GM21360 (cell line): Measurements from ENCODE around the gene PP2D1.
"Not testable (repeated sequence)": the region's sequence is repeated elsewhere in the genome, so short reads cannot be mapped to it uniquely, and the experiment has no call there.

ENCODE experiments used
- ATAC-seq: cut with Tn5 transposase; IDR thresholded peaks from one replicate; pipeline ENCODE4 v1.9.1; 2021; ENCODE audit warnings: mild to moderate bottlenecking, moderate library complexity; ENCODE audit not compliant: unreplicated experiment

The PP2D1 gene, protein sequence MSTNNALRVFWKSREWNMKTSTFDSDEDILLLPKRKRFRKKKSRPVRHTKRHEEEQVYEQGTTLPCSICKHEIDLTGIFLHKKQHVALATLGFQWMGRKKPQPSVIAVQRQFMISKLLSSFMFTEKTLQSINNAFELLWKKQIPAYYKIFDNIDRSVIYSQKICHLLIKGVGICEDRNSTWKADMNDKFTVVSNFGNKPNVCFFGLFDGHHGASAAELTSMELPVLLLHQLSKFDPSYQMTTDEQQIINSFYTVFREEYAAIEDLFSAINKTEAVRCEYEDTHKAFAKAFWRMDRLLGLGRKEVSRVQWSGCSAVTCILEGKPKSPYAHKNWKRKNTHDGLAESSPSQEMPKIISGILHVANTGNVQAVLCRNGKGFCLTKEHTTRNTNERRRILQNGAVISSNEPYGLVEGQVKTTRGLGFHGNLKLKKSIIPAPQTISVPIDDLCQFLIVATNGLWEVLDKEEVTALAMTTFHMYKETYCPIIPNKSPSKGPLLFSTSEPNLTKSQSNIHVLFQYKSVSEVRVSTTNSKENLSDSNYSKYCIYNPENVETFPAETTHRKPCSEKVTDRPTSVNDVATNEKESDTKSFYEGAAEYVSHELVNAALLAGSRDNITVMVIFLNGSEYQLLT

GRCh38 chr3:20012164-20012563 is at the start of gene PP2D1:
Gene PP2D1, minus strand, starts transcription at chr3:20012264. Its CDS starts 192 bp downstream, at chr3:20012072.
- ATAC-seq: no peak

GRCh38 chr3:20060974-20061685 is 49.1 kb upstream of the PP2D1 start:
- ATAC-seq: peak; percentile 37

- no peak for ATAC-seq
Measured at GRCh38 chr3:20059929-20060328, 47.9 kb upstream of the PP2D1 start.

GRCh38 chr3:20057612-20058180 is 45.6 kb upstream of the PP2D1 start:
- ATAC-seq: no peak

GRCh38 chr3:20056725-20057611 is 44.9 kb upstream of the PP2D1 start:
- ATAC-seq: peak; percentile 54

DNA sequence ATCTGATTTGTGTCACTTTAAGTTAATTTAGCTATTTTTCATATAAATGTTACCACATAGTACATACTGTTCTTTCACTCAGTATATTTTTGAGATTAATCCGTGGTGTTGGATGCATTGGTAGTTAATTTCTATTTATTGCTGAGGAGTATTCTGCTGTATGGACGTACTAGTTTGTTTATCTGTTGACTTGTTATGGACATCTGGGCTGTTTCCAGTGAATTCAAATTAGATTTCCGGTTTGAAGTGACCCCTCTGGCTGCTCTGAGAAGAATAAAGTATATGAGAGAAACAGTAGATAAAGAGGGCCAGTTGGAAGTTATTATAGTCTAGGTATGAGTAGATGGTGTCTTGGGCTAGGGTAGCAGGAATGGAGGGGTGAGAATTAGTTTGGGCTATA is 43.8 kb upstream of the PP2D1 start:
- ATAC-seq: no peak

DNA sequence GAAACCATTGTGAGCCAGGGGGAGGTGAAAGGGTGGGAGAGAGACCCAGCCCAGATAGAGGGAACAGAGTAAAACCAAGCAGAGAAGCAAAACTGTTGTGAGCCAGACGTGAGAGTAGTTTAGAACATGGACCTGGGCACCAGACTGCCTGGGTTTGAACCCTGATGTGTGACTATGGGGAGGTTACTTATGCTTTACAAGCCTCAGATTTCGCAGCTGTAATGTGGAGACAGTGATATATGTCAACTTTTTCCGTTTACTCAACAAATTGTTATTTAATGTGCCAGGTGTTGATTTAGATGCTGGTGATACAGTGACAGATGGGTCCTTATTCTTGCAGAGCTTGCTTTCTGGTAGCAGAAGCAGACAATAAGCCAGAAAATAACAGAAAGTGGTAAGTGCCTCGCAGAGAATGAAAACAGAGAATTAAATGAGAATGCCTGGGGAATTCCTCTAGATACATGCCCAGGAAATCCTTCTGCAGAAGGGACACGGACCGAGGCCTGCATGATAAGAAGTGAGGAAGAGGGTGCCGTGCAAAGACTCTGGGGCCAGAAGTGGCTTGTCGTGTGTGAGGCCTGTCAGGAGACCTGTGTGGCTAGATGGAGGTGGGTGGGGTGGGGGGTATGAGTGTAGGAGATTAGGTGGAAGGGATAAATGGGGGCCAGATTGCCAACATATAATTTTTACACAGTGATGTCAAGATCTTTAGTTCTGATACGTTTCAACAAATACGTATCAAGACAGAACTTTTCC is 43.1 kb upstream of the PP2D1 start:
- peak; percentile 29 for ATAC-seq

GRCh38 chr3:20054549-20054987 is 42.5 kb upstream of the PP2D1 start:
- ATAC-seq: peak; percentile 60

- ATAC-seq: no peak
Measured at GRCh38 chr3:20052851-20053250, 40.8 kb upstream of the PP2D1 start.

DNA sequence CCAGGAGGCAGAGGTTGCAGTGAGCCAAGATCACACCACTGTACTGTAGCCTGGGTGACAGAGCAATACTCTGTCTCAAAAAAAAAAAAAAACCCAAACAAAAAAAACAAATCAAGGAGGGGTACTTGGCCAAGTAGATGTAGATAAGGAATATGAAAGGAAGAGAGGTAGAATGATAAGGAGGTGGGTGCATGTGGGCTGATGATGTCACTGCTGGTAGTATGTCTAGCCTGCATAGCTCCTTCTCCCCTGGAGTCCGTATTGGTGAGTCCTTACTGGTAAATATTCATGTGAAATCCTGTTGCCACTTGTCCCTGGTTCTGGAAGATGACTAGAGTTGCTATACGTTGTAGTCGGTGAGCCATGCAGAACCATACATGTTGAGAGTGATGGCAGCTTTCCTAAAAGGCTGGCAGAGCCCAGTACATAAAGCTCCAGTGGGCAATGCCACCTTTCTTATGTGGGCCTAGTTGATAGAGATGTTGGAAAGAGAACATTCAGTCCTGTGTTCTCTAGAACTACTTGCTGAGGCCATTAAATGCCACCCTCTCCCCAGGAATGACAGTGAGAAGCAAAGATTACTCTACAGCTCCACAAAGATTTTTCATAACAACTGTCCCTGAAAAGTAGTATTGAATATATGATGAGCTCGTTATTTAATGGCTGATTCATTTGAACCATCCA is 39.2 kb upstream of the PP2D1 start:
- no peak for ATAC-seq

- no peak for ATAC-seq
Measured at GRCh38 chr3:20047976-20048883, 36.2 kb upstream of the PP2D1 start.

GRCh38 chr3:20047341-20047779 is 35.3 kb upstream of the PP2D1 start:
- no peak for ATAC-seq

GRCh38 chr3:20046556-20046955 is 34.5 kb upstream of the PP2D1 start:
- no peak for ATAC-seq

GRCh38 chr3:20045141-20045540 is 33.1 kb upstream of the PP2D1 start:
- not testable (repeated sequence) for ATAC-seq

DNA sequence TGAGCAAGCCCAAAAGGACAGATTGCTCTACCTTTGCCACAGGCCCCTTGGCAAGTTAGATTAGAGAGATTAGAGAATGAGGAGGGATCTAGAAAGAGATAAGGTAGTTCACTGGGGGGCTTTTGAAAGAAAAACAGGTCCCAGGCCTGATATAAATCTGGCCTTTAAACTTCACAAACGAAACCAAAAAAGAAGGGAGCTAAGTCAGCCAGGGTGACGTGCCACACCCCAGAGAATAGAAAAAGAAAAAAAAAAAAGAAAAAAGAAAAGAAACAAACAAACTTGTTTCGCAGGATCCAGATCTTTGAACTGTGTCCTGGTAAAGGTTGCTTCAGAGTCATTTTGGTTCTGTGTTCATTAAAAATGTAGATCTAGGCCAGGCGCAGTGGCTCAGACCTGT is 31.8 kb upstream of the PP2D1 start:
- ATAC-seq: no peak

GRCh38 chr3:20043396-20043795 is 31.3 kb upstream of the PP2D1 start:
- peak; percentile 24 for ATAC-seq

DNA sequence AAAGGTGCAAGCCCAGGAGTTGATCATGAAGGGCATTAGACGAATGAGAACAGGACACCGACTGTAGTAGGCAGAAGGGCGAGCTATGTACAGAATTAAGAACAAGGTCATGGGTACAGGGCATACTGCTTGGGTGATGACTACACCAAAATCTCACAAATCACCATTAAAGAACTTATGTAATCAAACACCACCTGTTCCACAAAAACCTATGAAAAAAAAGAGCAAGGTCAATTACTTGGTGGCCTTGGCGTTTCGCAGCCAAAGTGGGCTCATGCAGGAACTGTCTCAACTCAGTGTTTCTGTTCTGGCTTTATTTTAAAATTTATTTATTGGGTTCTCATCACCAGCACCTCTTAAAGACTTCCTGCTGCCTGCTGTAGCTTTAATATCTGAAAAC is 30.3 kb upstream of the PP2D1 start:
- no peak for ATAC-seq

- peak; percentile 38 for ATAC-seq
Measured at GRCh38 chr3:20041197-20041780, 29.2 kb upstream of the PP2D1 start.
